IPS DF 6.9 (cell line): ENCODE results near the gene UBR1.

Experiments
- DNase-seq: peaks from one replicate; pipeline ENCODE4 v3.0.0-alpha.2; 2013; ENCODE audit warnings: low read depth, low spot score
- H3K27ac ChIP-seq: one replicate; pipeline ENCODE4 v1.5.1; 2013; ENCODE audit warnings: low read length, control low read depth
- H3K27me3 ChIP-seq: 2 replicates; pipeline ENCODE4 v1.6.1; 2013; ENCODE audit warnings: mild to moderate bottlenecking, low read length; ENCODE audit not compliant: control insufficient read depth, insufficient read depth
- H3K36me3 ChIP-seq: 2 replicates; pipeline ENCODE4 v1.6.1; 2013; ENCODE audit warnings: low read length; ENCODE audit not compliant: control insufficient read depth, insufficient read depth
- H3K4me1 ChIP-seq: 2 replicates; pipeline ENCODE4 v1.6.1; 2013; ENCODE audit warnings: low read length; ENCODE audit not compliant: control insufficient read depth, insufficient read depth
- H3K4me3 ChIP-seq: 2 replicates; pipeline ENCODE4 v1.5.1; 2013; ENCODE audit warnings: mild to moderate bottlenecking, low read length
- H3K9me3 ChIP-seq: 2 replicates; pipeline ENCODE4 v1.6.1; 2013; ENCODE audit warnings: low read length, inconsistent platforms; ENCODE audit not compliant: control insufficient read depth, insufficient read depth
- WGBS: extraction: QIAGEN DNeasy Blood & Tissue Kit; methylation state at CpG from one replicate; pipeline ENCODE4 v1.1.7; 2013; ENCODE audit warnings: mixed read lengths, missing lambda C conversion rate; ENCODE audit not compliant: insufficient read length, insufficient coverage; 5-methylcytosine and 5-hydroxymethylcytosine counted together

Gene UBR1

GRCh38 chr15:43095243-43095642, 10.6 kb downstream of the UBR1 start:
- no peak overlapping the region for H3K27ac ChIP-seq
- H3K4me1 ChIP-seq: 0 out of 2 replicates have a peak, but pooled peaks cover 1% of the 10 kb centered on the region
- H3K9me3 ChIP-seq: no peaks in the 10 kb centered on the region
- no peak for DNase-seq
- WGBS: no CpG with 5 or more reads among the region's 1 CpG
- H3K4me3 ChIP-seq: no peak overlapping the region
- no peaks in the 10 kb centered on the region for H3K36me3 ChIP-seq
- no peaks in the 10 kb centered on the region for H3K27me3 ChIP-seq

GRCh38 chr15:43094416-43095030, 11.3 kb downstream of the UBR1 start:
- Histone ChIP-seq H3K4me3 (no peak overlapping the region), H3K9me3 (no peaks in the 10 kb centered on the region), H3K36me3 (no peaks in the 10 kb centered on the region), H3K4me1 (0 out of 2 replicates have a peak, but pooled peaks cover 1% of the 10 kb centered on the region), H3K27me3 (no peaks in the 10 kb centered on the region), H3K27ac (no peak overlapping the region)
- no peak for DNase-seq
- no CpG with 5 or more reads among the region's 1 CpG for WGBS

GRCh38 chr15:43093026-43093425, 12.8 kb downstream of the UBR1 start:
- Histone ChIP-seq H3K4me3 (no peak overlapping the region), H3K36me3 (no peaks in the 10 kb centered on the region), H3K4me1 (0 out of 2 replicates have a peak, but pooled peaks cover 1% of the 10 kb centered on the region), H3K27me3 (no peaks in the 10 kb centered on the region), H3K9me3 (no peaks in the 10 kb centered on the region), H3K27ac (no peak overlapping the region)
- DNase-seq: no peak
- no CpG with 5 or more reads among the region's 1 CpG for WGBS

- no peaks in the 10 kb centered on the region for H3K9me3 ChIP-seq
- H3K4me3 ChIP-seq: no peak overlapping the region
- no peaks in the 10 kb centered on the region for H3K27me3 ChIP-seq
- WGBS: no CpG with 5 or more reads among the region's 4 CpGs
- DNase-seq: no peak
- no peaks in the 10 kb centered on the region for H3K36me3 ChIP-seq
- 0 out of 2 replicates have a peak, but pooled peaks cover 1% of the 10 kb centered on the region for H3K4me1 ChIP-seq
- H3K27ac ChIP-seq: no peak overlapping the region
Observed at GRCh38 chr15:43091859-43092258, 14.0 kb downstream of the UBR1 start.

GRCh38 chr15:43086551-43086950, 19.3 kb downstream of the UBR1 start:
- no peak for DNase-seq
- Histone ChIP-seq H3K36me3 (no peaks in the 10 kb centered on the region), H3K4me1 (0 out of 2 replicates have a peak, but pooled peaks cover 1% of the 10 kb centered on the region), H3K9me3 (no peaks in the 10 kb centered on the region), H3K4me3 (no peak overlapping the region), H3K27ac (no peak overlapping the region), H3K27me3 (no peaks in the 10 kb centered on the region)
- WGBS: no CpG with 5 or more reads among the region's 1 CpG

- H3K27me3 ChIP-seq: no peaks in the 10 kb centered on the region
- no peak overlapping the region for H3K27ac ChIP-seq
- H3K4me3 ChIP-seq: no peak overlapping the region
- no peaks in the 10 kb centered on the region for H3K9me3 ChIP-seq
- H3K4me1 ChIP-seq: 0 out of 2 replicates have a peak, but pooled peaks cover 1% of the 10 kb centered on the region
- no peak for DNase-seq
- H3K36me3 ChIP-seq: no peaks in the 10 kb centered on the region
Observed at GRCh38 chr15:43085921-43086320, 19.9 kb downstream of the UBR1 start.

GRCh38 chr15:43082509-43082908, 23.3 kb downstream of the UBR1 start:
- no CpG with 5 or more reads among the region's 1 CpG for WGBS
- H3K4me1 ChIP-seq: 0 out of 2 replicates have a peak, but pooled peaks cover 1% of the 10 kb centered on the region
- no peak overlapping the region for H3K4me3 ChIP-seq
- no peaks in the 10 kb centered on the region for H3K36me3 ChIP-seq
- no peaks in the 10 kb centered on the region for H3K9me3 ChIP-seq
- no peak overlapping the region for H3K27ac ChIP-seq
- no peaks in the 10 kb centered on the region for H3K27me3 ChIP-seq
- DNase-seq: no peak

GRCh38 chr15:43081283-43081682, 24.6 kb downstream of the UBR1 start:
- Histone ChIP-seq H3K9me3 (no peaks in the 10 kb centered on the region), H3K27me3 (no peaks in the 10 kb centered on the region), H3K4me1 (no peaks in the 10 kb centered on the region), H3K27ac (no peak overlapping the region), H3K4me3 (no peak overlapping the region), H3K36me3 (no peaks in the 10 kb centered on the region)
- WGBS: no CpG with 5 or more reads among the region's 7 CpGs
- no peak for DNase-seq

- Histone ChIP-seq H3K4me1 (no peaks in the 10 kb centered on the region), H3K36me3 (no peaks in the 10 kb centered on the region), H3K9me3 (no peaks in the 10 kb centered on the region), H3K27me3 (no peaks in the 10 kb centered on the region), H3K4me3 (no peak overlapping the region), H3K27ac (no peak overlapping the region)
- WGBS: no CpG with 5 or more reads among the region's 2 CpGs
- no peak for DNase-seq
Observed at GRCh38 chr15:43071451-43071850, 34.4 kb downstream of the UBR1 start.

- no peaks in the 10 kb centered on the region for H3K27me3 ChIP-seq
- no CpG with 5 or more reads among the region's 6 CpGs for WGBS
- no peak overlapping the region for H3K4me3 ChIP-seq
- H3K9me3 ChIP-seq: no peaks in the 10 kb centered on the region
- no peak for DNase-seq
- no peak overlapping the region for H3K27ac ChIP-seq
- H3K4me1 ChIP-seq: no peaks in the 10 kb centered on the region
- no peaks in the 10 kb centered on the region for H3K36me3 ChIP-seq
Observed at GRCh38 chr15:43070893-43071292, 34.9 kb downstream of the UBR1 start.

GRCh38 chr15:43070249-43070648, 35.6 kb downstream of the UBR1 start:
- Histone ChIP-seq H3K4me3 (no peak overlapping the region), H3K27me3 (no peaks in the 10 kb centered on the region), H3K4me1 (no peaks in the 10 kb centered on the region), H3K36me3 (no peaks in the 10 kb centered on the region), H3K27ac (no peak overlapping the region), H3K9me3 (no peaks in the 10 kb centered on the region)
- no peak for DNase-seq
- no CpG with 5 or more reads among the region's 4 CpGs for WGBS
